ENCODE measurements around the gene MTERF2.

Gene MTERF2

GRCh38 chr12:106994579-106995220 lies 7.8 kb upstream of the MTERF2 start:
- no peak for DNase-seq (ENCODE audit: low read depth)

GRCh38 chr12:106987846-106988245 lies 900 bp upstream of the MTERF2 start:
- DNase-seq (ENCODE audit: low read depth): no peak

DNA sequence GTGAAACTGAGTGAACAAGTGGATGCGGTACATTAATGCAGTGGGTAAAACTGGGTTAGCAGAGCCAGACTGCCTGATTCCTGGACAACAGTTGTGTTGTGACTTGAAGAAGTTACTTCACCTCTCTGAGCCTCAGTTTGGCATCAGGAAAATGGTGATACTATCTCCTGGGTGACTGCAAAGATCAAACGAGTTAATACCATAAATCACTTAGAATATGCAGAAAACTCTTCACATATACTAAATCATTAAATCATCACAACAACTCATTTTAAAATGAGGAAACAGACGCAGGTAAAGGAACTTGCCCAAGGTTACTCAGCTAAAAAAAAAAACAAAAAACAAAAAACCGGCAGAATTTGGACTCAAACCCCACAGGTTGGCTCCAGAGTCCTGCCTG lies 811 bp downstream of the MTERF2 start:
- DNase-seq (ENCODE audit: low read depth): no peak

GRCh38 chr12:106985479-106985878 lies 1.5 kb downstream of the MTERF2 start:
- DNase-seq (ENCODE audit: low read depth): no peak

GRCh38 chr12:106984588-106985137 lies 2.3 kb downstream of the MTERF2 start:
- no peak for DNase-seq (ENCODE audit: low read depth)

DNA sequence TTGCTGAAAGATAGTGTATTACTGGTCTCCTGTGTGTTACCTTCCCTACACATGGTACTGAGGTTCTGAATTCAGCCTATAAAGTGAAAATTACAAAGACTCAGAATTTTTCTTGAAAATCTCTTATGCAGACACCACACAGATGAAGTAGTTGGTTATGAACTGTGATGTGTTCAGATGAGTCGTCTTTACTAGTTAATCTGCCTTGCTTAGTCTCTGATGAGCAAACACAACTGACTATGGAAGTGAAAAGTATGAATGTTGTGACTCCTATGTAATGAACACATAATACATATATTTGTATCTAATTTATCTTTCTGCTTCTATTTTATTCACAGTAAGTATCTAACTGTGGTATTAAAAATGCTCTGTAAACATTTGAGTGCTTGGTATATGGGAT lies 4.7 kb downstream of the MTERF2 start:
- no peak for DNase-seq (ENCODE audit: low read depth)

DNA sequence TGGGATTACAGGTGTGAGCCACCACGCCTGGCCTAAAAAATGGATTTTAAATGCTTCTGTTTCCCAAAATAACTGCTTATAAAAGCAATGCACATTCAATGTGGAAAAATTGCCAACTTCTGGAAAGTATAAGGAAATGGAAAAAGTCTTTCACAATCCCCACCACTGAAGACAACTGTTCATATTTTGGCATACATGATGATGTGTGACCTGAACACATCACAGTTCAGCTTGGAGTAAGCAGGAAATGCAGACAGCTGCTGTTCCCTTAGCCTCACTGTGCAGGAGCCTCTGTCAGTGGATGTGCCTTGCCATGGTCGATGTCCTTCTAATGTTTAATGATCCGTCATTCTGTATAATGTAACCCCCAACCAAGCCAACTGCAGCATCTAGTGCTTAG lies 5.2 kb downstream of the MTERF2 start:
- no peak for DNase-seq (ENCODE audit: low read depth)

DNA sequence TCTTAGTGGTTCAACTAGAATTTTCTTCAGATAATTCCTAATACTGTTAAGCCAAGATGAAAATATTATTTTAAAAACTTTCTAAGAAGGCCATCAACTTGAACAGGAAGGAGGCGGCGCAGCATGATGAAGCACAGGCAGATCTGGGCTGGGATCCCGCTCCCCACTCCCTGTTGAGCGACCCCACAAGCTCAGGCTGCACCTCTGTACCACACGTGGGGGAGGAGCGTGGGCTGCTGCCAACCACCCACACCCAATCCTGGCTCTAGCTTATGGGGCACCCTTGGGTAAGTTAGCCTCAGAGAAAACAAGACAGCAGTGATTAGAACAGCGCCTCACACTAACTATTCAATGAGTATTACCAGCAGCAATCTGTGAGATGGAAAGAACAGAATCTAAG lies 6.0 kb downstream of the MTERF2 start:
- DNase-seq (ENCODE audit: low read depth): no peak

DNA sequence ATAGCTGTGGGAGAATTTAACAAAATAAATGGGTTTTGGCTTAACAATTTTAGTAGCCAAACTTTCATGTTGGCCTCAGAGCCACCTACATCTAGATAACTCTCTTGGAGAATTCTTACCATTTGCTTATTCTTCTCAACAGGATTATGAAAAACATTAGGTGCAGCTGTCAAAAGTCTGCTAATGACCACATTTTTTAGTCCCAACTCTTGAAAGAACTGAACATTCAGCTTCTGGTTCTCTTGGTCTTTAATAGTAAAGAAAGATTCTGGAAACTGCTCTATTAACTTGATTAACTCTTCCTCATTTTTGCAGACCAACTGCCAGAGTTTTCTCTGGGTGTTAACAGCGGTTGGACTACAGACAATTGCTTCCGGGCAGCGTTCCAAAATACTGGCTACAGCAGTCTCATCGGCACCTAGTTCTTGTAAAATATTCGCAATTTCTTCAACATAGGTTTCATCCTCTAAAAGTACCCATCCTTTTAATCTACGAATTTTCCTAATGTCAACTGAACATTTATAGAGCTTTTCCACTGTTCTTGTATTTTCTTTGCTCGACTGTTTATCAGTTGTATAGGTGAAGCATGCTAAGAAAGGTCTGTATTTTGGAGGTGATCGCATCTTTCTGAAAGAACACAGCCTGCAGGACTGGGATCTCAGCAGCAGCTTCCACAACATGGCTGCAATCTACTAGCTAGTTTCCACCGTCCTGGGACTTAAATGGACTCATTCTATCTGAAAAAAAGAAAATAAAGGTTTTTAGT lies 8.7 kb downstream of the MTERF2 start:
- DNase-seq (ENCODE audit: low read depth): no peak

DNA sequence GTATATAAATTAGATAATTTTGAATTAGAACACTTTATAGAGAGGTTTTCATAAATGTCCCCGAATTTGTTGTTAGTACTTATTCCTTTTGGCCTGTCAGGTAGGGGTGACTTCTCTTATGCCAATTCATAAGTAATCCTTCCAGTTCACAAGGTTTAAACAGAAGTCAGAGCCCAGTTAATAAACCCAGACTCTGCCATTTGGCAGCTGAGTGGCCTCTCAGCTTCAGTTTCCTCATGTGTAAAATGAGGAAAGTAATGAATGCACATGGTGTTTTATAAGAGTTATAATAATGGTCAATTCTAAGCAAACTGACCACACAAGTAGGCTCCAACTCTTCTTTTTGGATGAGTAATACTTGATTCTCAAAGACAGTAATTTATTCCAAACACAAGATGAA lies 10.3 kb downstream of the MTERF2 start:
- no peak for DNase-seq (ENCODE audit: low read depth)

GRCh38 chr12:106975993-106976658 lies 10.8 kb downstream of the MTERF2 start:
- DNase-seq (ENCODE audit: low read depth): no peak

DNA sequence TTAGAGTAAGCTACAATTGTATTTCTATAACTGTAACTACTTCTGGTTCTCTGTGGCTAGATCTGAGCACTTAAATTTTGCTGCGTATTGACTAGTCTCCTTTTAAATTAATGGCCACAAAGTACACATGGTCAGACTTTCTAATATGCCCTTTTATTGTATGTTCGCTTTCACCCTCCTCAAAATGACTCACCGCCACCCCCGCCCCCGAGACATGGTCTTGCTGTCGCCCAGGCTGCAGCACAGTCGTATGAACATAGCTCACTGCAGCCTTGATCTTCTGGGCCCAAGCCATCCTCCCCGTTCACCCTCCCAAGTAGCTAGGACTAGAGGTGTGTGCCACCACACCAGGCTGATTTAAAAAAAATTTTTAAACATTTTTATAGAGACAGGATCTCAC lies 11.8 kb downstream of the MTERF2 start:
- no peak for DNase-seq (ENCODE audit: low read depth)

- no peak for DNase-seq (ENCODE audit: low read depth)
Measured at GRCh38 chr12:106974511-106974910, 12.4 kb downstream of the MTERF2 start.

DNA sequence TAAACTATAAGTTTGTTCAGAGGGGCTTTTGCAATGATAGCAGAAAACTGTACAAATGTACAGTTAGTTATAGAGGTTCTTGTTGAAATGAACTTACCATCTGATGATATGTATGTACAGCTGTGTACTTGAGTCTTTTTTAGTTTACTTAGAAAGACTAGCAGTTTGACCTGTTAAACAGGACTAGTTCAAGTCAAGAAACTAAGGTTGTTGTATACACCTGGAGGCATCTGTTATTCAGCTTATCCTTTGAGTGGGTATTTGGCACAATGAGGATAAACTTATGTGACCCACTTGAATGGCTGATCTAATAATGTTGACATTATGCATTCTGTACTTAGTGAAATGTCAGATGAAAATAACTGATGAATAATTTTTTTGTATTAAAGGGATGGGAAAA lies 13.4 kb downstream of the MTERF2 start:
- no peak for DNase-seq (ENCODE audit: low read depth)

DNA sequence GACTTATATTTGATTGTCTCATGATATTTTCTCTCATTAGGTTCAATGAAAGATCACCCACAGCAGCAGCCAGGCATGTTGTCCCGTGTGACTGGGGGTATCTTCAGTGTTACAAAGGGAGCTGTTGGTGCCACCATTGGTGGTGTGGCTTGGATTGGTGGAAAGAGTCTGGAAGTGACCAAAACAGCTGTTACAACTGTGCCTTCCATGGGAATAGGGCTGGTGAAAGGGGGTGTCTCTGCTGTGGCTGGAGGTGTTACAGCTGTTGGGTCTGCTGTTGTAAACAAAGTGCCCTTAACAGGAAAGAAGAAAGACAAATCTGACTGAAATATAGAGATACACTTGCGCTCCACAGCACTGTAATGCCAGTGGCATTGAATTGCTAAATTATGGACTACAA lies 15.9 kb downstream of the MTERF2 start:
- DNase-seq (ENCODE audit: low read depth): no peak

GRCh38 chr12:106964526-106964925 lies 22.4 kb downstream of the MTERF2 start:
- no peak for DNase-seq (ENCODE audit: low read depth)

GRCh38 chr12:106962286-106962685 lies 24.7 kb downstream of the MTERF2 start:
- no peak for DNase-seq (ENCODE audit: low read depth)

DNA sequence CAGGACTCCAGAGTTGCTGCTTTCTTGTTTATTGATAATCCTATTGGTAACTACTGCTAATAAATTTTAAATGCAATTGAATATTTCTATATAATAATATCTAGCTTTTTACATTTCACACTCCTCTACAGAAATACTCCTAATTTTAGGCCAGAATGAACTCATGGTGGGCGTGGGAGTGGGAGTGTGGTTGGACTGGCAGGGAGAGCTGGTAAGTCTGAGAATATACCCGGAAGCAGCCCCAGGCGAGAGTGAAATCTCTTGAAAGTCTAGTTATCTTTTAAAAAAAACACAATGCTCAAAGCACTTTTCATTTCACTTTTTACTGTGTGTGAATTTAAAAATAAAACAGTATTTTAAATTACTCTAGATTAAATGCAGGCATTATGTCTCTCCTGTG lies 26.5 kb downstream of the MTERF2 start:
- DNase-seq (ENCODE audit: low read depth): no peak

DNA sequence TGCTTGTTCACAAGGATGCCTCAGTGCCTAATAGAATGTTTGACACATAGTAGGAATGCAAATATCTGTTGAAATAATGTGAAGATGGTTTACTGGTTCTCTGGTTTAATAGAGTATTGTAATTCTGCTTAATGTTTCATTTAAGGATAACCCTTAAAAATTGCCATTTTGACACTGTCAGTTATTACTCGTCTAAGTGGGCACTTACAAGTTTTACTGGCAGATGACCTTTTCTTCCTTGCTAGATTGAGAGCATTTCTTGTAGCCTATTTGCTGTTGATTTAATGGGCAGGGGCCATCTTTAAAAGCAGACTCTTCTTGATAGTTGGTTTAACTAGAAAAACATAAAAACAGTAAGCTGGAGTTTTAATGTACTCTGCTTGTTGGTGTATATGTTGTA lies 29.4 kb downstream of the MTERF2 start:
- no peak for DNase-seq (ENCODE audit: low read depth)

DNA sequence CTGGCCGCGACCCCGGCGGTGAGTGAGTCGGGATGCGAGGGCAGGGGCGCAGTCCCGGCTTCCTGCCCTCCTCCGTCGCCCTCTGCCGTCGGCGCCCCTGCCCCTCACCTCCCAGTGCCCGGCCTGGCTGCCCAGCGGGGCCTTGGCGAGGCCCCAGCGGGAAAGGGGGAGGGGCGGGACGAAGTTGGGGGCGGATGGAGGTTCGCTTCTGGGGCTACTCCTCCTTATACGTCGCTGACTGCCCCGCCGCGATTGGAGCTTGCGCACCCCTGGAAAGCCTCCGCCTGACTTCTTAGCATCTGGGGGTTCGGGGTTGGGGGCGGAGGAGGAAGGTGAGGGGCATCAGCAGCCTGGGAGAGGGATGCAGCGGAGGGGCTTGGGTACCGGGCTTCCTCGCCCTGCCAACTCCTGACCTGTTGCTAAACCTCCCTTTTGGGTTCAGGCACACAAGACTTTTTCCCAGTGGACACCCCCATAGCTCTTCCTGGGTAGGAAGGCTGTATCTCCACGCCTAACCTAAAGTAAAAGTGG lies 30.8 kb downstream of the MTERF2 start:
- peak; percentile 28 for DNase-seq (ENCODE audit: low read depth)

DNA sequence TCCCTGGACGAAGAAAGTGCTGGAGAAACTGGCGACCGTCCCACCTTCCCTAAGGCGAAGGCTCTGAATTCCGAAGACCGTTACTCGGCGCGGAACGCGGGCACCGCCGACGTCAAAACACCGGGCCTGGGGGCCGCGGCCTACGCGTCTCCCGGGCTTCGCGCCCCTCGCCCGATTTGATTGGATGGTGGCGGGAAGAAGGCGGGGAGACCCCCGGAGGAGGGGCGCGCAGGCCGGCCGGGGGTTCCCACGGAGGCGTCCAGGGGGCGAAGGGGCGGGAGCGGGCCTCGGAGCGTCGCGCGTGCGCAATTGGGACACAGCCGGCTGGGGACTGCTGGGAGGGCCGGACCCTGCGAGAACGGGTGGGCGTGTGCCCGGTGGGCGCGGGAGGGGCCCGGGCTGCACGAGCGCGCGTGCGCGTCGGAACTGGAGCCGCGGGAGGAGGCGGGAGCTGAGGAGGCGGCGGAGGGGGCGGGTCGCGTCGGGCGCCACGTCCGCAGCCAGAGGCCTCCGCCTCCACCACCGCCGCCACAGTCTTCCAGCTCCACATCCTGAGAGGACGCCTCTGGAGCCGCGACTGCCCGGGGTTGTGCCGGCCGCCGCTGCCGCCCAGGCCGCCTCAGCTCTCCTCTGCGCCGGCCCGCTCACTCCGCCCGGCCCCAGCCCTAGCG lies 31.4 kb downstream of the MTERF2 start, which contains the start of gene TMEM263:
TMEM263 (plus strand) TSS at position 531 of the 671 bp plus-strand sequence. CDS start 11,210 bp downstream, outside the sequence.
- peak; percentile 89 for DNase-seq (ENCODE audit: low read depth)

Data from activated gamma-delta T cell treated with anti-CD3 and anti-CD28 coated beads, Interleukin-2, amount 50 U/mL, for 16 hours (primary cell).